Endothelial cell (in vitro differentiated cells): ENCODE measurements around the gene CLEC4A. TPM values are rescaled to one million over a fixed set of nuclear protein-coding genes. Genes with fewer than 3 reads are reported as not detected.
"Not testable (repeated sequence)": the region's sequence is repeated elsewhere in the genome, so short reads cannot be mapped to it uniquely, and the experiment has no call there.

Source experiments
- DNase-seq: peaks from one replicate; pipeline ENCODE4 v3.0.0; 2021; ENCODE audit warnings: low spot score
- H3K27ac Mint-ChIP-seq: one replicate; pipeline ENCODE4 v1.8.0; 2021; ENCODE audit warnings: mixed read lengths, inconsistent platforms; ENCODE audit not compliant: unreplicated experiment
- H3K27me3 Mint-ChIP-seq: one replicate; pipeline ENCODE4 v1.8.0; 2021; ENCODE audit warnings: mild to moderate bottlenecking, moderate library complexity, mixed read lengths, inconsistent platforms; ENCODE audit not compliant: unreplicated experiment
- H3K36me3 Mint-ChIP-seq: one replicate; pipeline ENCODE4 v1.8.0; 2021; ENCODE audit warnings: mild to moderate bottlenecking, low read depth, mixed read lengths, inconsistent platforms; ENCODE audit not compliant: unreplicated experiment
- H3K4me1 Mint-ChIP-seq: one replicate; pipeline ENCODE4 v1.8.0; 2021; ENCODE audit warnings: mild to moderate bottlenecking, mixed read lengths, inconsistent platforms; ENCODE audit not compliant: unreplicated experiment
- H3K4me3 Mint-ChIP-seq: one replicate; pipeline ENCODE4 v1.8.0; 2021; ENCODE audit warnings: mild to moderate bottlenecking, mixed read lengths, inconsistent platforms; ENCODE audit not compliant: unreplicated experiment
- H3K9me3 Mint-ChIP-seq: one replicate; pipeline ENCODE4 v1.8.0; 2021; ENCODE audit warnings: mixed read lengths, inconsistent platforms; ENCODE audit not compliant: unreplicated experiment
- CTCF ChIP-seq: fragments of 200-600 bp; sonication (generic); IDR thresholded peaks from one replicate; pipeline ENCODE4 v1.5.0; 2021; ENCODE audit warnings: antibody characterized with exemption; ENCODE audit not compliant: unreplicated experiment
- total RNA-seq: library from RNA; stranded (reverse); fragmentation: NEBNext Ultra II Directional; extraction: Animal tissue kit (Norgen Biotek cat#: 25700); gene quantifications from one replicate; pipeline ENCODE4 v1.2.1, GENCODE V29; 2021; ENCODE audit not compliant: unreplicated experiment

Gene CLEC4A
- total RNA-seq, 1 donor from 2014 or later = 0.82 TPM

GRCh38 chr12:8127138-8127537, 3.7 kb downstream of the CLEC4A start:
- Mint-ChIP-seq H3K27me3 (no peaks in the 10 kb centered on the region), H3K4me1 (no peaks in the 10 kb centered on the region), H3K36me3 (no peaks in the 10 kb centered on the region), H3K9me3 (no peaks in the 10 kb centered on the region), H3K4me3 (no peak overlapping the region), H3K27ac (no peak overlapping the region)
- DNase-seq = no peak
- TF ChIP-seq CTCF = no peak

- not testable (repeated sequence) for H3K27ac Mint-ChIP-seq, DNase-seq, H3K36me3 Mint-ChIP-seq, H3K9me3 Mint-ChIP-seq, H3K4me1 Mint-ChIP-seq, H3K4me3 Mint-ChIP-seq, H3K27me3 Mint-ChIP-seq
Measured at GRCh38 chr12:8133636-8134397, 10.4 kb downstream of the CLEC4A start.

- not testable (repeated sequence) for H3K9me3 Mint-ChIP-seq, H3K27me3 Mint-ChIP-seq, H3K4me1 Mint-ChIP-seq, H3K4me3 Mint-ChIP-seq, H3K36me3 Mint-ChIP-seq, DNase-seq, H3K27ac Mint-ChIP-seq
Measured at GRCh38 chr12:8134398-8134930, 11.0 kb downstream of the CLEC4A start.

GRCh38 chr12:8141647-8142046, 18.2 kb downstream of the CLEC4A start:
- H3K4me3 Mint-ChIP-seq, H3K9me3 Mint-ChIP-seq, H3K27ac Mint-ChIP-seq, H3K4me1 Mint-ChIP-seq, DNase-seq, H3K27me3 Mint-ChIP-seq: not testable (repeated sequence)
- H3K36me3 Mint-ChIP-seq = peaks cover 20% of the 10 kb centered on the region

GRCh38 chr12:8143261-8143660, 19.8 kb downstream of the CLEC4A start:
- H3K36me3 Mint-ChIP-seq = peaks cover 16% of the 10 kb centered on the region
- no peak overlapping the region for H3K27ac Mint-ChIP-seq
- peaks cover 9% of the 10 kb centered on the region for H3K9me3 Mint-ChIP-seq
- H3K27me3 Mint-ChIP-seq = peaks cover 5% of the 10 kb centered on the region
- no peak for TF ChIP-seq CTCF
- H3K4me1 Mint-ChIP-seq = no peaks in the 10 kb centered on the region
- no peak for DNase-seq
- H3K4me3 Mint-ChIP-seq = no peak overlapping the region

GRCh38 chr12:8145754-8146441, 22.5 kb downstream of the CLEC4A start:
- peaks cover 5% of the 10 kb centered on the region for H3K27me3 Mint-ChIP-seq
- H3K36me3 Mint-ChIP-seq = peaks cover 13% of the 10 kb centered on the region
- no peak for DNase-seq
- no peaks in the 10 kb centered on the region for H3K4me1 Mint-ChIP-seq
- no peak overlapping the region for H3K27ac Mint-ChIP-seq
- H3K4me3 Mint-ChIP-seq = no peak overlapping the region
- no peak for TF ChIP-seq CTCF
- H3K9me3 Mint-ChIP-seq = peaks cover 9% of the 10 kb centered on the region
